H9 (cell line): ENCODE data around the gene STK10. TPM values are rescaled to one million over a fixed set of nuclear protein-coding genes. Genes with fewer than 3 reads are reported as not detected.
A peak's percentile ranks its signal among the peaks of the same experiment; 100 is the strongest.

Experiments used
- DNase-seq: peaks from one replicate; pipeline ENCODE4 v3.0.0-alpha.2; 2017
- H2AFZ ChIP-seq: one replicate; pipeline ENCODE4 v1.6.1; 2013; ENCODE audit warnings: mild to moderate bottlenecking, low read length, control low read depth, moderate library complexity
- H2AK5ac ChIP-seq: 2 replicates; pipeline ENCODE4 v1.6.1; 2013; ENCODE audit warnings: low read length, control low read depth, mixed read lengths; ENCODE audit not compliant: insufficient read length
- H2BK120ac ChIP-seq: one replicate; pipeline ENCODE4 v1.6.1; 2013; ENCODE audit warnings: low read depth, mild to moderate bottlenecking, low read length, control low read depth, inconsistent platforms; ENCODE audit not compliant: poor library complexity, severe bottlenecking
- H2BK12ac ChIP-seq: 2 replicates; pipeline ENCODE4 v1.6.1; 2013; ENCODE audit warnings: low read length, control low read depth, mixed read lengths, low read depth; ENCODE audit not compliant: insufficient read length
- H2BK15ac ChIP-seq: 2 replicates; pipeline ENCODE4 v1.6.1; 2013; ENCODE audit warnings: low read depth, low read length, control low read depth
- H2BK20ac ChIP-seq: one replicate; pipeline ENCODE4 v1.6.1; 2013; ENCODE audit warnings: low read depth, mild to moderate bottlenecking, low read length, control low read depth, inconsistent platforms; ENCODE audit not compliant: poor library complexity, severe bottlenecking
- H2BK5ac ChIP-seq: 2 replicates; pipeline ENCODE4 v1.6.1; 2013; ENCODE audit warnings: low read length, control low read depth, mixed read lengths; ENCODE audit not compliant: insufficient read length
- H3K14ac ChIP-seq: 2 replicates; pipeline ENCODE4 v1.6.1; 2013; ENCODE audit warnings: low read length, control low read depth; ENCODE audit not compliant: insufficient read depth
- H3K18ac ChIP-seq: 2 replicates; pipeline ENCODE4 v1.6.1; 2013; ENCODE audit warnings: low read depth, mild to moderate bottlenecking, mixed read lengths, low read length, control low read depth; ENCODE audit not compliant: insufficient read length
- H3K23ac ChIP-seq: 2 replicates; pipeline ENCODE4 v1.6.1; 2013; ENCODE audit warnings: low read length, control low read depth, mixed read lengths, low read depth; ENCODE audit not compliant: insufficient read length
- H3K23me2 ChIP-seq: 2 replicates; pipeline ENCODE4 v1.6.1; 2013; ENCODE audit warnings: low read depth, mild to moderate bottlenecking, mixed read lengths, low read length, control low read depth; ENCODE audit not compliant: insufficient read length, poor library complexity, severe bottlenecking
- H3K27ac ChIP-seq: 2 replicates; pipeline ENCODE4 v1.5.1; 2013; ENCODE audit warnings: low read length, control low read depth, mixed read lengths, low read depth; ENCODE audit not compliant: insufficient read length
- H3K27me3 ChIP-seq: 2 replicates; pipeline ENCODE4 v1.6.1; 2013; ENCODE audit warnings: low read length, control low read depth, inconsistent platforms; ENCODE audit not compliant: insufficient read depth
- H3K4ac ChIP-seq: 2 replicates; pipeline ENCODE4 v1.6.1; 2013; ENCODE audit warnings: low read depth, mild to moderate bottlenecking, control low read depth, inconsistent platforms, low read length, moderate library complexity
- H3K4me1 ChIP-seq: 2 replicates; pipeline ENCODE4 v1.6.1; 2013; ENCODE audit warnings: low read length, control low read depth, inconsistent platforms; ENCODE audit not compliant: insufficient read depth
- H3K4me2 ChIP-seq: 2 replicates; pipeline ENCODE4 v1.6.1; 2013; ENCODE audit warnings: low read length, control low read depth, mixed read lengths; ENCODE audit not compliant: insufficient read length, insufficient read depth
- H3K56ac ChIP-seq: 2 replicates; pipeline ENCODE4 v1.6.1; 2013; ENCODE audit warnings: low read depth, mild to moderate bottlenecking, mixed read lengths, low read length, control low read depth; ENCODE audit not compliant: insufficient read length
- H3K79me1 ChIP-seq: 2 replicates; pipeline ENCODE4 v1.6.1; 2013; ENCODE audit warnings: low read depth, mild to moderate bottlenecking, moderate library complexity, low read length, control low read depth, inconsistent platforms; ENCODE audit not compliant: insufficient read depth, poor library complexity, severe bottlenecking
- H3K79me2 ChIP-seq: 2 replicates; pipeline ENCODE4 v1.6.1; 2013; ENCODE audit warnings: low read length, control low read depth, inconsistent platforms; ENCODE audit not compliant: insufficient read depth
- H3K9ac ChIP-seq: 2 replicates; pipeline ENCODE4 v1.6.1; 2013; ENCODE audit warnings: low read length, control low read depth, mixed read lengths; ENCODE audit not compliant: insufficient read length; ENCODE audit errors: extremely low read depth
- H3K9me3 ChIP-seq: one replicate; pipeline ENCODE4 v1.6.1; 2013; ENCODE audit warnings: low read depth, low read length, inconsistent platforms; ENCODE audit not compliant: control insufficient read depth
- H3T11ph ChIP-seq: one replicate; pipeline ENCODE4 v1.6.1; 2013; ENCODE audit warnings: mild to moderate bottlenecking, low read length, control low read depth, inconsistent platforms
- H4K20me1 ChIP-seq: one replicate; pipeline ENCODE4 v1.6.1; 2013; ENCODE audit not compliant: control insufficient read depth, insufficient read length, insufficient read depth
- H4K5ac ChIP-seq: 2 replicates; pipeline ENCODE4 v1.6.1; 2013; ENCODE audit warnings: low read depth, mild to moderate bottlenecking, mixed read lengths, low read length, control low read depth; ENCODE audit not compliant: insufficient read length
- H4K8ac ChIP-seq: replicated peaks from 2 replicates; pipeline ENCODE4 v1.6.1; 2013; ENCODE audit warnings: low read length, control low read depth, mixed read lengths, low read depth; ENCODE audit not compliant: insufficient read length
- H4K91ac ChIP-seq: 2 replicates; pipeline ENCODE4 v1.6.1; 2013; ENCODE audit warnings: low read depth, mild to moderate bottlenecking, moderate library complexity, mixed read lengths, low read length, control low read depth; ENCODE audit not compliant: insufficient read length
- H3K27ac Mint-ChIP-seq, 3 experiments: 2 replicates in 2 of 3; 3 replicates in 1 of 3; pipeline ENCODE4 v1.8.0; 2020 to 2021; ENCODE audit warnings: mixed read lengths in 3 of 3, mild to moderate bottlenecking in 1 of 3, moderate library complexity in 1 of 3
- H3K27me3 Mint-ChIP-seq: 2 replicates; pipeline ENCODE4 v1.8.0; 2021; ENCODE audit warnings: low read depth, mild to moderate bottlenecking, moderate library complexity, mixed read lengths
- H3K36me3 Mint-ChIP-seq, 3 experiments: 2 replicates in 2 of 3; 3 replicates in 1 of 3; pipeline ENCODE4 v1.8.0; 2020 to 2021; ENCODE audit warnings: low read depth in 3 of 3, mixed read lengths in 3 of 3; ENCODE audit not compliant: insufficient read depth in 1 of 3
- H3K4me1 Mint-ChIP-seq, 2 experiments: 2 replicates each; pipeline ENCODE4 v1.8.0; 2020; ENCODE audit warnings: mixed read lengths in 2 of 2
- H3K4me3 Mint-ChIP-seq, 2 experiments: 2 replicates in 1 of 2; 3 replicates in 1 of 2; pipeline ENCODE4 v1.8.0; 2020 to 2021; ENCODE audit warnings: mild to moderate bottlenecking in 2 of 2, mixed read lengths in 2 of 2, moderate library complexity in 1 of 2
- H3K9me3 Mint-ChIP-seq, 2 experiments: 2 replicates in 1 of 2; 3 replicates in 1 of 2; pipeline ENCODE4 v1.8.0; 2020; ENCODE audit warnings: mild to moderate bottlenecking in 2 of 2, mixed read lengths in 2 of 2, moderate library complexity in 1 of 2
- CTCF ChIP-seq: fragments of 200-600 bp; sonication (generic); conservative IDR thresholded peaks from 3 replicates; pipeline ENCODE4 v1.8.0; 2021; ENCODE audit warnings: antibody characterized with exemption, mild to moderate bottlenecking
- WGBS: extraction: QIAGEN DNeasy Blood & Tissue Kit; methylation state at CpG from one replicate; pipeline ENCODE4 v1.1.7; 2013; ENCODE audit warnings: missing lambda C conversion rate, low lambda C conversion rate, mixed read lengths; ENCODE audit not compliant: insufficient read length; ENCODE audit errors: extremely low coverage; 5-methylcytosine and 5-hydroxymethylcytosine counted together
- total RNA-seq: library from RNA; stranded (reverse); gene quantifications from 2 replicates; pipeline ENCODE4 v1.2.1, GENCODE V29; 2021

The STK10 gene
- total RNA-seq, 1 experiment from 2014 or later, result 14.6 TPM

DNA sequence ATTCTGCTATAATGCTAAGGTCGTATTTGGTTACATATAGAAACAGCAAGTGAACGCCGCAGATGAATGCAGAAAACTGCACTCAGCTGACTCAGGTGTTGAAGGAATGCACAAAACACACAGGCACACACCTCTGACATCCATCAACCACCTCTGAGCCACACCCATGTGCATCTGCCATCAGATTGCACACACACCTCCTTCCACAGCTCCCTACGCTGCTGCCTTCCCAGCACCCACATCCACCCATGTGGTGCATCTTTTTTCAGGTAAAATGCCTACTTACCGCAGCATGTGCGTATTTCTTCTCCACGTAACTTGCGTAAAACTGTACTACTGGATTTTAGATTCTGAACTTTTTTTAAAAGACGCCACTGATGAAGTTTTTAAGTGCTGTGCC, 7.1 kb downstream of the STK10 start:
- no peak overlapping the region for H3K4me3 Mint-ChIP-seq
- no peak overlapping the region for H3T11ph ChIP-seq
- H3K14ac ChIP-seq, result no peak overlapping the region
- H3K79me1 ChIP-seq, result no peaks in the 10 kb centered on the region
- H2AK5ac ChIP-seq, result no peak overlapping the region
- H4K20me1 ChIP-seq, result no peaks in the 10 kb centered on the region
- no peak overlapping the region for H3K56ac ChIP-seq
- no peak overlapping the region for H4K8ac ChIP-seq
- no peak overlapping the region for H2BK15ac ChIP-seq
- no peak overlapping the region for H3K27ac ChIP-seq
- H3K4ac ChIP-seq, result no peak overlapping the region
- peak overlapping the region in 1 of 3 experiments; percentile 61; a peak in 1 of 7 replicates for H3K27ac Mint-ChIP-seq
- WGBS, result no CpG with 5 or more reads among the region's 9 CpGs
- no peak overlapping the region for H3K9ac ChIP-seq
- H2BK120ac ChIP-seq, result no peak overlapping the region
- TF ChIP-seq CTCF, result no peak
- no peak overlapping the region for H4K5ac ChIP-seq
- no peaks in the 10 kb centered on the region for H3K27me3 ChIP-seq
- H3K18ac ChIP-seq, result no peak overlapping the region
- H3K4me1 Mint-ChIP-seq, result peaks cover 29 to 31% of the 10 kb centered on the region in 2 experiments
- H2BK5ac ChIP-seq, result no peak overlapping the region
- no peaks in the 10 kb centered on the region for H3K9me3 ChIP-seq
- H3K27me3 Mint-ChIP-seq, result no peaks in the 10 kb centered on the region; the same call in 1 of the 2 replicates
- H3K36me3 Mint-ChIP-seq, result peaks cover 3 to 4% (median 3%) of the 10 kb centered on the region in 3 experiments; a peak in 3 of 7 replicates
- no peak overlapping the region for H3K23ac ChIP-seq
- H3K79me2 ChIP-seq, result peaks cover 4% of the 10 kb centered on the region; the same call in 1 of the 2 replicates
- no peaks in the 10 kb centered on the region for H3K23me2 ChIP-seq
- H2AFZ ChIP-seq, result no peak overlapping the region
- no peak overlapping the region for H3K4me2 ChIP-seq
- no peak for DNase-seq
- no peak overlapping the region for H2BK12ac ChIP-seq
- H2BK20ac ChIP-seq, result no peak overlapping the region
- H4K91ac ChIP-seq, result no peak overlapping the region
- H3K9me3 Mint-ChIP-seq, result no peaks in the 10 kb centered on the region
- H3K4me1 ChIP-seq, result peaks cover 14% of the 10 kb centered on the region; the same call in 1 of the 2 replicates
